GM21619 (cell line): ENCODE results near the gene BRD4.
A peak's percentile ranks its signal among the peaks of the same experiment; 100 is the strongest.
"Not testable (repeated sequence)": the region's sequence is repeated elsewhere in the genome, so short reads cannot be mapped to it uniquely, and the experiment has no call there.

Experiments used
- ATAC-seq: cut with Tn5 transposase; IDR thresholded peaks from one replicate; pipeline ENCODE4 v1.9.1; 2021; ENCODE audit not compliant: unreplicated experiment

Gene BRD4

DNA sequence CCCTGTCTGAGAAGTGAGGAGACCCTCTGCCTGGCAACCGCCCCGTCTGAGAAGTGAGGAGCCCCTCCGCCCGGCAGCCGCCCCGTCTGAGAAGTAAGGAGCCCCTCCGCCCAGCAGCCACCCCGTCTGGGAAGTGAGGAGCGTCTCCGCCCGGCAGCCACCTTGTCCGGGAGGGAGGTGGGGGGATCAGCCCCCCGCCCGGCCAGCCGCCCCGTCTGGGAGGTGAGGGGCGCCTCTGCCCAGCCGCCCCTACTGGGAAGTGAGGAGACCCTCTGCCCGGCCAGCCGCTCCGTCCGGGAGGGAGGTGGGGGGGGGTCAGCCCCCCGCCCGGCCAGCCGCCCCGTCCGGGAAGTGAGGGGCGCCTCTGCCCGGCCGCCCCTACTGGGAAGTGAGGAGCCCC lies 30.7 kb upstream of the BRD4 start:
- ATAC-seq = not testable (repeated sequence)

- ATAC-seq = not testable (repeated sequence)
Measured at GRCh38 chr19:15360015-15360414, 27.7 kb upstream of the BRD4 start.

DNA sequence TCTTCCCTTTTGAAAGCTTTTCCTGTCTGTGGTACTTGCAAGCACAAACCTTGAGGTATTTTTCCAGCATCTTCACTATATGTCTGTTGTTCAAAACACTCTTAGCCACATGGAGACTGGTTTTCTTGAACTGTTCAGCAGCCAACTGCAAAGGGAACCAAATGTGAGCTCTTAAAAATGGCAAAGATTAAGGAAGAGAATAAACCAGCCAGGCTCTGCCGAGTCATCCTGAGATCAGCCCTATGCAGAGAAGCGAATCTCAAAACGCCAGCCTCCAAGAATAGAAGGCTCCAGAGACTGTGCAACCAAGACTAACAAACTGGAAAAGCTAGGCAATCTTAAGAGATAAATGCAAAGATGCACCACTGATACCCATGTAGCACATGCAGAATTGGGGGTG lies 26.6 kb upstream of the BRD4 start:
- no peak for ATAC-seq

- no peak for ATAC-seq
Measured at GRCh38 chr19:15357906-15358305, 25.6 kb upstream of the BRD4 start.

- no peak for ATAC-seq
Measured at GRCh38 chr19:15354566-15355296, 22.4 kb upstream of the BRD4 start.

- ATAC-seq = no peak
Measured at GRCh38 chr19:15353908-15354307, 21.6 kb upstream of the BRD4 start.

GRCh38 chr19:15352535-15352934 lies 20.2 kb upstream of the BRD4 start:
- not testable (repeated sequence) for ATAC-seq

DNA sequence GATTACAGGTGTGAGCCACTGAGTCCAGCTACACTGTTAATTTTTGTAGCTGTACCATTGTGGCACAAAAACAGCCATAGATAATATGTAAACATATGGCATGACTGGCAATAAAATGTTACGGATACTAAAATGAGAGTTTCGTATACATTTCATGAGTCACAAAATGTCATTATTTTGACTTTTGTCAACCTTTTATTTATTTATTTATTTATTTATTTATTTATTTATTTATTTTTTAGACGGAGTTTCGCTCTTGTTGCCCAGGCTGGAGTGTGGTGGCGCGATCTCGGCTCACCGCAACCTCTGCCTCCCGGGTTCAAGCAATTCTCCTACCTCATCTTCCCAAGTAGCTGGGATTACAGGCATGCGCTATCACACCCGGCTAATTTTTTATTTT lies 9.0 kb upstream of the BRD4 start:
- ATAC-seq = not testable (repeated sequence)

DNA sequence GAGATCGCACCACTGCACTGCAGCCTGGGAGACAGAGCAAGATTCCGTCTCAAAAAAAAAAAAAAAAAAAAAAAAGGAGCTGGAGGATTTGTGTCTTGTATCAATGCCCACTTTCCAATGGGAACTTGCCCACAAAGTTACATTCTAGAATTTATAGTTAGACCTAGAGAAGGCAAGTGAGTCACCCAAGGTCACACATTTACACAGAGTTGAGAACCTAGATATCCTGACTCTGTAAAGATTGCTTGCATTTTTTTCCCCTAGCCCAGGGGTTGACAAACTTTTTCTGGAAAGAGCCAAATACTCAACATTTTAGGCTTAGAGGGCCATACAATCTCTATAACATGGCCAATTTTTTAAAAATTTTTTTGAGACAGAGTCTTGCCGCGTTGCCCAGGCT lies 7.7 kb upstream of the BRD4 start:
- no peak for ATAC-seq

DNA sequence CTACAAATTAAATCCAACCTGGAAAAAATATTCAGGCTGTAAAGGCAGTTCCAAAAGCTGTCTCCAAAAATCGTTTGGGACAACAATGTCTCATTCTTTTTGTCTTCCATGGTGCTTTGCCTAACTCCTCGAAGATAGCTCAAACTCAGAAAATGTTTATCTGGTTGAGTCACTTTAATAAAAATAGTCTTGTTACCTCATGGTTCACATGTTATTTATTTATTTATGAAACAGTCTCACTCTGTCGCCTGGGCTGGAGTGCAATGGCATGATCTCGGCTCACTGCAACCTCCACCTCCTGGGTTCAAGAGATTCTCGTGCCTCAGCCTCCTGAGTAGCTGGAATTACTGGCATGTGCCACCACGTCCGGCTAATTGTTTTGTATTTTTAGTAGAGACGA lies 4.9 kb upstream of the BRD4 start:
- ATAC-seq = no peak

DNA sequence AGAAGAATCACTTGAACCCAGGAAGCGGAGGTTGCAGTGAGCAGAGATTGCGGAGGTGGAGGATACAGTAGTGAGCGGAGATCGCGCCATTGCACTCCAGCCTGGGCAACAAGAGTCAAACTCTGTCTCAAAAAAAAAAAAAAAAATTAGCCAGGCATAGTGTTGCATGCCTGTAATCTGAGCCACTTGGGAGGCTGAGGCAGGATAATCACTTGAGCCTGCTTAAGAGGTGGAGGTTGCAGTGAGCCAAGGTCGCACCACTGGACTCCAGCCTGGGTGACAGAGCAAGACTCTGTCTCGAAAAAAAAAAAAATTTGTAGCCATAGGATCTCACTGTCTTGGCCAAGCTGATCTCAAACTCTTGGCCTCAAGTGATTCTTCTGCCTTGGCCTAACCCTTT lies 3.7 kb upstream of the BRD4 start:
- ATAC-seq = not testable (repeated sequence)

GRCh38 chr19:15331419-15332310 lies 674 bp downstream of the BRD4 start:
- peak; percentile 28 for ATAC-seq

DNA sequence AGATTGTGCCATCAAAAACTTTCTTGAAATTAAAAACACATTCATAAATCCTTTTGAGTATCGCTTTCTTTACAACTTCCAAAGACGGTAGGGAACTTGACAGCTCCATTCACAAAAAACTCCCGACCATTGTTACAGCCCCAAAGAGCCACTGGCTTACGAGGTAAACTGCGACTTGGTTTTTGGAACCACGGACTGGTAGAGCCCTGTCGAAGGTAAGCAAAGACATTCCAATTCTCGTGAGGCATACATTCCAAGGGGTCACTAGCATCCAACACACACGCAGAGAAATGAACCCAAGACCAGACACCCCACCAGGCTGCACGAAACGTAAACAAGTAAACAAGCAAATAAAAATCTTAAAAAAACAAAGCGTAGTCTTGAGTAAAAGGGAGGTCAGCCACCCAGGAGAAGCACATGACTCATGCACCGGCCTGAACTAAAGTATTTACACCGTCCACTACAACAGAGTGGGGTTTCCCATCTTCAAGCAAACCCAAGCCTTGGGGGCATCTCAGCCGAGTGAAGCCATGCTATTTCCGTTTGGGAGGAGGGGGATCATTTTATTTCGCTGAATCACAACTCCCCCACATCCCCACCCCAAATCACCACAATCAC lies 1.4 kb downstream of the BRD4 start:
- no peak for ATAC-seq

- no peak for ATAC-seq
Measured at GRCh38 chr19:15328312-15328711, 4.0 kb downstream of the BRD4 start.

GRCh38 chr19:15324791-15325519 lies 7.4 kb downstream of the BRD4 start:
- no peak for ATAC-seq

- no peak for ATAC-seq
Measured at GRCh38 chr19:15323496-15324235, 8.7 kb downstream of the BRD4 start.

GRCh38 chr19:15321739-15322138 lies 10.6 kb downstream of the BRD4 start:
- no peak for ATAC-seq

- no peak for ATAC-seq
Measured at GRCh38 chr19:15320116-15320515, 12.2 kb downstream of the BRD4 start.

DNA sequence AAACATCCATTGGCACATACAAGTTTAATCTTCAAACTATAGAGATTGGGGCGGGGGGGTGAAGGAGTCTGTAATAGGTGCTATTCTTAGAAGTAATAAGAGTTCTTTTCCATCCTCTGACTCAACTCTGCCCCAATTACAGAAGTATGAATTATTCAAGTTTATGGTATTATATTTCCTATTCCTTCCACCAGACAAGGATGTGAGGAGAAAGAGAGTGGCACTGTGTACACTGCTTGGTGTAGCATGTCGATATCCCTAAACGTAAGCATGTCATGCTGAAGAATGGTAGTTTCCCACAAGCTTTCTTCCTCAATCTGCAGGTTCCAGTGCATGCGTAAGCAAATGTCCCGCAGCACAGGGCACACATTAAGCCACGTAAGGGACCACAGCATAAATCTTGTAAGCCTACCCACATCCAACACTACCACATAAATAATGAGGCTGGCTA lies 14.1 kb downstream of the BRD4 start:
- ATAC-seq = no peak

- no peak for ATAC-seq
Measured at GRCh38 chr19:15317392-15318071, 14.8 kb downstream of the BRD4 start.
